SK-N-SH (cell line): ENCODE data around the gene MYLIP. TPM values are rescaled to one million over a fixed set of nuclear protein-coding genes. Genes with fewer than 3 reads are reported as not detected.

Experiments
- CTCF ChIA-PET: fragments of 300-600, 350-600 bp; formaldehyde crosslinking; extraction: SDS; loops from one replicate; lab custom pipeline; 2021; lab: Yijun Ruan, JAX
- POLR2A ChIA-PET: fragments of 350-600 bp; sonication (Branson Sonifier 250); formaldehyde crosslinking; extraction: SDS; loops from one replicate; lab custom pipeline; 2020; ENCODE audit warnings: antibody characterized with exemption, inconsistent platforms; lab: Yijun Ruan, JAX
- DNase-seq: peaks from one replicate; pipeline ENCODE4 v3.0.0; 2012
- H2AFZ ChIP-seq: fragments of 200-600 bp; sonication (generic); 2 replicates; pipeline ENCODE4 v1.8.1; 2016; ENCODE audit warnings: antibody characterized with exemption, mild to moderate bottlenecking, low read depth
- H3F3A ChIP-seq: fragments of 200-600 bp; sonication (generic); replicated peaks from 2 replicates; pipeline ENCODE3; 2016; ENCODE audit warnings: antibody characterized with exemption, mild to moderate bottlenecking; ENCODE audit not compliant: insufficient read depth
- H3K27ac ChIP-seq, 2 experiments: fragments of 200-500 bp in 1 of 2; fragments of 200-600 bp in 1 of 2; sonication (Bioruptor generic) in 1 of 2; sonication (generic), shearing (Covaris generic) in 1 of 2; 2 replicates each; pipeline versions ENCODE4 v1.5.1 to v1.6.1; 2014 to 2016; ENCODE audit warnings: low read depth in 2 of 2, inconsistent platforms in 1 of 2, low read length in 1 of 2, mild to moderate bottlenecking in 1 of 2, mixed read lengths in 1 of 2
- H3K27me3 ChIP-seq: fragments of 200-600 bp; sonication (generic), shearing (Covaris generic); 2 replicates; pipeline ENCODE4 v1.6.1; 2016; ENCODE audit warnings: mixed run types; ENCODE audit not compliant: insufficient read depth
- H3K36me3 ChIP-seq, 2 experiments: fragments of 200-500 bp in 1 of 2; fragments of 200-600 bp in 1 of 2; sonication (Bioruptor generic) in 1 of 2; sonication (generic) in 1 of 2; replicated peaks in 1 of 2; 2 replicates each; pipeline versions ENCODE3 to v1.5.1; 2014 to 2016; ENCODE audit warnings: low read length in 1 of 2, mild to moderate bottlenecking in 1 of 2; ENCODE audit not compliant: insufficient read depth in 2 of 2, control insufficient read depth in 1 of 2
- H3K4me1 ChIP-seq, 2 experiments: fragments of 200-500 bp in 1 of 2; fragments of 200-600 bp in 1 of 2; sonication (Bioruptor generic) in 1 of 2; sonication (generic), shearing (Covaris generic) in 1 of 2; 2 replicates each; pipeline versions ENCODE4 v1.5.1 to v1.6.1; 2014 to 2016; ENCODE audit warnings: low read depth in 1 of 2, low read length in 1 of 2, mixed run types in 1 of 2; ENCODE audit not compliant: insufficient read depth in 2 of 2, control insufficient read depth in 1 of 2
- H3K4me2 ChIP-seq: fragments of 200-600 bp; sonication (generic), shearing (Covaris generic); 2 replicates; pipeline ENCODE4 v1.6.1; 2017; ENCODE audit warnings: mixed run types
- H3K4me3 ChIP-seq, 2 experiments: fragments of 200-500 bp in 1 of 2; fragments of 200-600 bp in 1 of 2; sonication (Bioruptor generic) in 1 of 2; sonication (generic), shearing (Covaris generic) in 1 of 2; 2 replicates each; pipeline versions ENCODE4 v1.5.1 to v1.8.1; 2014 to 2016; ENCODE audit warnings: low read depth in 2 of 2, inconsistent platforms in 1 of 2, low read length in 1 of 2, mild to moderate bottlenecking in 1 of 2, mixed read lengths in 1 of 2, moderate library complexity in 1 of 2
- H3K79me2 ChIP-seq: fragments of 200-600 bp; sonication (generic); 2 replicates; pipeline ENCODE4 v1.8.1; 2017; ENCODE audit warnings: mild to moderate bottlenecking; ENCODE audit not compliant: insufficient read depth
- H3K9ac ChIP-seq: fragments of 200-600 bp; sonication (generic); 2 replicates; pipeline ENCODE4 v1.6.1; 2017; ENCODE audit warnings: mixed run types
- H3K9me2 ChIP-seq: fragments of 200-600 bp; sonication (generic); 2 replicates; pipeline ENCODE4 v1.6.1; 2017; ENCODE audit warnings: mixed run types
- H3K9me3 ChIP-seq: fragments of 200-600 bp; sonication (generic); 2 replicates; pipeline ENCODE4 v1.6.1; 2017; ENCODE audit warnings: mixed run types, mild to moderate bottlenecking, moderate library complexity
- H4K20me1 ChIP-seq: fragments of 200-600 bp; sonication (generic); 2 replicates; pipeline ENCODE4 v1.6.1; 2017; ENCODE audit warnings: mild to moderate bottlenecking, mixed run types; ENCODE audit not compliant: insufficient read depth
- ELF1 ChIP-seq: IDR thresholded peaks from 2 replicates; pipeline ENCODE4 v1.4.0; 2012
- FOSL2 ChIP-seq: IDR thresholded peaks from 2 replicates; pipeline ENCODE4 v1.4.0; 2012; ENCODE audit warnings: low read depth, mild to moderate bottlenecking, moderate library complexity, borderline replicate concordance
- FOXM1 ChIP-seq: IDR thresholded peaks from 2 replicates; pipeline ENCODE4 v1.4.0; 2012; ENCODE audit warnings: low read depth, mild to moderate bottlenecking
- GABPA ChIP-seq: IDR thresholded peaks from 2 replicates; pipeline ENCODE4 v1.4.0; 2012; ENCODE audit warnings: low read depth, mild to moderate bottlenecking
- JUND ChIP-seq: IDR thresholded peaks from 2 replicates; pipeline ENCODE4 v1.4.0; 2012
- MAX ChIP-seq: IDR thresholded peaks from 2 replicates; pipeline ENCODE4 v1.4.0; 2012; ENCODE audit warnings: low read depth
- MXI1 ChIP-seq: IDR thresholded peaks from 2 replicates; pipeline ENCODE4 v1.6.1; 2012; ENCODE audit warnings: mild to moderate bottlenecking, low read depth, low read length, improper control_type of control experiment
- NFIC ChIP-seq: IDR thresholded peaks from 2 replicates; pipeline ENCODE4 v1.4.0; 2012; ENCODE audit warnings: borderline replicate concordance
- PBX3 ChIP-seq: IDR thresholded peaks from 2 replicates; pipeline ENCODE4; 2012
- REST ChIP-seq: IDR thresholded peaks from 2 replicates; pipeline ENCODE4 v1.6.1; 2012; ENCODE audit warnings: mild to moderate bottlenecking, low read depth, low read length, moderate library complexity
- RXRA ChIP-seq: IDR thresholded peaks from 2 replicates; pipeline ENCODE4 v1.4.0; 2012; ENCODE audit warnings: low read depth, mild to moderate bottlenecking, borderline replicate concordance
- SIN3A ChIP-seq: IDR thresholded peaks from 2 replicates; pipeline ENCODE4 v1.6.1; 2012; ENCODE audit warnings: low read depth, mild to moderate bottlenecking, low read length, moderate library complexity, borderline replicate concordance
- SMC3 ChIP-seq: IDR thresholded peaks from 2 replicates; pipeline ENCODE4 v1.6.1; 2012; ENCODE audit warnings: low read depth, low read length, improper control_type of control experiment
- TAF1 ChIP-seq: IDR thresholded peaks from 2 replicates; pipeline ENCODE4 v1.6.1; 2012; ENCODE audit warnings: low read depth, mild to moderate bottlenecking, low read length, moderate library complexity, borderline replicate concordance
- TCF12 ChIP-seq: IDR thresholded peaks from 2 replicates; pipeline ENCODE4 v1.4.0; 2012
- TEAD4 ChIP-seq: IDR thresholded peaks from 2 replicates; pipeline ENCODE4 v1.4.0; 2012; ENCODE audit warnings: mild to moderate bottlenecking, borderline replicate concordance; ENCODE audit not compliant: insufficient read depth
- USF2 ChIP-seq: fragments of 150-350 bp; IDR thresholded peaks from 2 replicates; pipeline ENCODE4 v1.6.1; 2017; ENCODE audit warnings: antibody characterized with exemption, low read length, low read depth, borderline replicate concordance
- YY1 ChIP-seq: IDR thresholded peaks from 2 replicates; pipeline ENCODE4 v1.4.0; 2012; ENCODE audit warnings: low read depth, mild to moderate bottlenecking
- ZBTB33 ChIP-seq: IDR thresholded peaks from 2 replicates; pipeline ENCODE4 v1.4.0; 2012; ENCODE audit warnings: low read depth, borderline replicate concordance
- WGBS: methylation state at CpG from one replicate; pipeline ENCODE4 v1.1.6; 2017; ENCODE audit warnings: low lambda C conversion rate; 5-methylcytosine and 5-hydroxymethylcytosine counted together
- polyA plus RNA-seq, 3 experiments: library from polyadenylated mRNA; depleted of rRNA; stranded (reverse); fragments of >200 nt; gene quantifications; 2 replicates each; pipeline ENCODE4 v1.2.3, GENCODE V29; 2012

Gene MYLIP
- polyA plus RNA-seq, 1 of the 3 experiments (the other 2 are of a cell fraction) = 3.1 TPM

- ChIA-PET POLR2A (no interaction called here), CTCF (interaction anchor here (1.1 to 2.3 kb wide), 2 partner anchors 9 to 21 kb away, joined by 3 to 13 read pairs; no protein-coding TSS in a partner anchor)
- peaks cover 0 to 9% of the 10 kb centered on the region in 2 experiments; a peak in 2 of 4 replicates for H3K4me1 ChIP-seq
- no peaks in the 10 kb centered on the region for H4K20me1 ChIP-seq
- no peaks in the 10 kb centered on the region for H3K79me2 ChIP-seq
- TF ChIP-seq TEAD4 (no peak), REST (no peak), JUND (no peak), FOSL2 (no peak), ZBTB33 (no peak), MAX (no peak), GABPA (no peak), ELF1 (no peak)
- 90% methylated on average over 2 of the region's 2 CpGs for WGBS
- H3K4me2 ChIP-seq = no peak overlapping the region
- no peaks in the 10 kb centered on the region for H3K36me3 ChIP-seq
- no peaks in the 10 kb centered on the region for H3F3A ChIP-seq
- no peak overlapping the region for H3K9ac ChIP-seq
- no peaks in the 10 kb centered on the region for H3K9me3 ChIP-seq
- no peak overlapping the region for H3K27ac ChIP-seq
- H3K4me3 ChIP-seq = no peak overlapping the region
- no peak overlapping the region for H2AFZ ChIP-seq
- no peaks in the 10 kb centered on the region for H3K27me3 ChIP-seq
- H3K9me2 ChIP-seq = no peaks in the 10 kb centered on the region
- no peak for DNase-seq
These were observed 33.1 kb downstream of the MYLIP start for GRCh38 chr6:16162003-16162402.

GRCh38 chr6:16163066-16163465 is 34.2 kb downstream of the MYLIP start:
- peaks cover 0 to 1% of the 10 kb centered on the region in 2 experiments; a peak in 2 of 4 replicates for H3K4me1 ChIP-seq
- no peaks in the 10 kb centered on the region for H3K36me3 ChIP-seq
- H3K9me3 ChIP-seq = no peaks in the 10 kb centered on the region
- no peak overlapping the region for H3K4me2 ChIP-seq
- H3K79me2 ChIP-seq = no peaks in the 10 kb centered on the region
- POLR2A ChIA-PET = no interaction called here
- H3F3A ChIP-seq = no peaks in the 10 kb centered on the region
- no peaks in the 10 kb centered on the region for H4K20me1 ChIP-seq
- TF ChIP-seq USF2 (no peak), FOXM1 (no peak), YY1 (no peak), RXRA (no peak), TCF12 (no peak), SIN3A (no peak), TEAD4 (no peak), TAF1 (no peak), MAX (no peak), SMC3 (no peak), PBX3 (no peak), MXI1 (no peak), NFIC (no peak)
- WGBS = 70% methylated on average over 1 of the region's 1 CpG
- DNase-seq = no peak
- no peak overlapping the region for H3K27ac ChIP-seq
- H3K9ac ChIP-seq = no peak overlapping the region
- H3K9me2 ChIP-seq = no peaks in the 10 kb centered on the region
- CTCF ChIA-PET = interaction anchor here (1.0 to 2.3 kb wide), 4 partner anchors 20 to 472 kb away, joined by 3 to 13 read pairs (median 4); partner anchors contain the start of gene MYLIP
- no peak overlapping the region for H2AFZ ChIP-seq
- no peak overlapping the region for H3K4me3 ChIP-seq
- no peaks in the 10 kb centered on the region for H3K27me3 ChIP-seq
